LNCAP (cell line): ENCODE results near the gene PLG.

Experiments used
- TF ChIP-seq, protein P1 (sequence below): fragments of 450-650 bp; IDR thresholded peaks from 2 replicates; pipeline ENCODE4 v1.5.1; 2017; ENCODE audit warnings: mild to moderate bottlenecking

Gene PLG

DNA sequence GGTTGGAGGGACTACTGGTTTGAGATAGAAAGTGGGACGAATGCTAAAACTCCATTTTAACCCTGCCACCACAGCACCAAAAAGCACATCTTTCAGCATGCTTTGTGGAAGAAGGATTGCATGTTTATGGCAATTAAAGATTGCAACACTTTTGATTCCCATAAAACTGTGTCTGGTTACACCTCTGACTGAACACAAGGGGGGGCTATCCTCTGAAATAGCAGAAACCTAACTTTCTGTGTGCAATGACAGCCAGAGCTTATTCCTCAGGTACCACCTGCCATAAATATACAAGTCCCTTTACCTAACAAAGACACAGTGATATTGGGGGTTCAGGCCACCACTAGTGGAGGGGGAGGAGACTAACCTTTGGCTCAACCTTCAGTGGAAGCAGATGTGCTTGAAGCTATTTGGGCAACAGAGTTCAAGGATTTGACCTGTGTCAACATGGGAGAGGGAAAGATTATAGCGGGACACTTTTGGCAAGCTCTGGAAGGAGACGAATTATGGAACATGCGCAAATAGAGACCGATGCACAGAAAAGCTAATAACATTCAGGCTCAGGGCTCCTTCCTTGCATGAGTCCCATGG lies 9.6 kb upstream of the PLG start:
- TF ChIP-seq, protein P1, sequence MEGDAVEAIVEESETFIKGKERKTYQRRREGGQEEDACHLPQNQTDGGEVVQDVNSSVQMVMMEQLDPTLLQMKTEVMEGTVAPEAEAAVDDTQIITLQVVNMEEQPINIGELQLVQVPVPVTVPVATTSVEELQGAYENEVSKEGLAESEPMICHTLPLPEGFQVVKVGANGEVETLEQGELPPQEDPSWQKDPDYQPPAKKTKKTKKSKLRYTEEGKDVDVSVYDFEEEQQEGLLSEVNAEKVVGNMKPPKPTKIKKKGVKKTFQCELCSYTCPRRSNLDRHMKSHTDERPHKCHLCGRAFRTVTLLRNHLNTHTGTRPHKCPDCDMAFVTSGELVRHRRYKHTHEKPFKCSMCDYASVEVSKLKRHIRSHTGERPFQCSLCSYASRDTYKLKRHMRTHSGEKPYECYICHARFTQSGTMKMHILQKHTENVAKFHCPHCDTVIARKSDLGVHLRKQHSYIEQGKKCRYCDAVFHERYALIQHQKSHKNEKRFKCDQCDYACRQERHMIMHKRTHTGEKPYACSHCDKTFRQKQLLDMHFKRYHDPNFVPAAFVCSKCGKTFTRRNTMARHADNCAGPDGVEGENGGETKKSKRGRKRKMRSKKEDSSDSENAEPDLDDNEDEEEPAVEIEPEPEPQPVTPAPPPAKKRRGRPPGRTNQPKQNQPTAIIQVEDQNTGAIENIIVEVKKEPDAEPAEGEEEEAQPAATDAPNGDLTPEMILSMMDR: peak; percentile 36; the same call in 1 of the 2 replicates

DNA sequence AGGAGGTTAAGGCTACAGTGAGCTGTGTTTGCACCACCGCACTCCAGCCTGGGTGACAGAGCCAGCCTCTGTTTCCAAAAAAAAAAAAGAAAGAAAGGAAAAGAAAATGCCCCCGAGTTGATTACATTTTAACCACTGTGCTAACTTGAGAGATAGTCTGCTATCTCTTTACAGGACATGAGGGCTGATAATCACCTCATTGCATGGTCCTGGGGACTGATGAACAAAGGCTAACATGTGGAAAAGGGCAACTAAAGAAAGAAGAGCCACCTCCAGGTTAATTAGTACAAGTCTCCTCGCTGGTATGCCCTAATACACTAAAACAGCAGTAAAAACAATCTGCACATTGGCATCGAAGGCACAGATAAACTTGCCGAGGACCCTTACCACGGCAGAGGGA lies 4.2 kb upstream of the PLG start:
- TF ChIP-seq, protein P1: no peak

DNA sequence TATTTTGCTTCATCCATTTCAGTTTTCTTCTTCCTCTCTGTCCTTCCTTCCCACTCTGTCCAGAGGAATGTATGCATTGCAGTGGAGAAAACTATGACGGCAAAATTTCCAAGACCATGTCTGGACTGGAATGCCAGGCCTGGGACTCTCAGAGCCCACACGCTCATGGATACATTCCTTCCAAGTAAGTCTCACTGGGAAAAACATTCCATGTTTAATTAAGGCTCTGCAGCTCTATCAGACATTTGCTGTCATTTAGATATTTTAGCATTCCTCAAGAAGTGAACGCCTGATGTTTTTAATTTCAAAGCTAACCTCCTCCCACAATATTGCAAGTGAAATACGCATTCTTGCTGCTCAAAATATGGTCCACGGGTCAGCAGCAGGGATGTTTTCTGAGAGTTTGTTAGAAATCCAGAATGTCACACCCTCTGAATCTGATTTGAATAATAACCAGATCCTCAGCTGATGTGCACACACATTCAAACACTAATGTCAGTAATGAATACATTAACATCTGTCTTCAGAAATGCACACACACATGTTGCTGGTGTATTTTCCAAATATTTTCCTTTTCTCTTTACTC lies 12.8 kb downstream of the PLG start:
- TF ChIP-seq, protein P1: no peak

DNA sequence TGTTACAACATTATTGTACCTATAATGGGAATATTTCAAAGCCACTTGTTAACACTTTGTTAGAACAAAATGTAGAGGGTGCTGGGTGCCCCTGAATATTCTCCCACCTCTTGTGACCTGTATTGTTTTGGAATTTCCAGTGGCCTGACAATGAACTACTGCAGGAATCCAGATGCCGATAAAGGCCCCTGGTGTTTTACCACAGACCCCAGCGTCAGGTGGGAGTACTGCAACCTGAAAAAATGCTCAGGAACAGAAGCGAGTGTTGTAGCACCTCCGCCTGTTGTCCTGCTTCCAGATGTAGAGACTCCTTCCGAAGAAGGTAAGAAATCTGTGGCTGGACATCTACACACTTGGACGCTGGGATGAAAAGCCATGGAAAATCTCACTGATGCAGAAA lies 28.9 kb downstream of the PLG start:
- TF ChIP-seq, protein P1: no peak

DNA sequence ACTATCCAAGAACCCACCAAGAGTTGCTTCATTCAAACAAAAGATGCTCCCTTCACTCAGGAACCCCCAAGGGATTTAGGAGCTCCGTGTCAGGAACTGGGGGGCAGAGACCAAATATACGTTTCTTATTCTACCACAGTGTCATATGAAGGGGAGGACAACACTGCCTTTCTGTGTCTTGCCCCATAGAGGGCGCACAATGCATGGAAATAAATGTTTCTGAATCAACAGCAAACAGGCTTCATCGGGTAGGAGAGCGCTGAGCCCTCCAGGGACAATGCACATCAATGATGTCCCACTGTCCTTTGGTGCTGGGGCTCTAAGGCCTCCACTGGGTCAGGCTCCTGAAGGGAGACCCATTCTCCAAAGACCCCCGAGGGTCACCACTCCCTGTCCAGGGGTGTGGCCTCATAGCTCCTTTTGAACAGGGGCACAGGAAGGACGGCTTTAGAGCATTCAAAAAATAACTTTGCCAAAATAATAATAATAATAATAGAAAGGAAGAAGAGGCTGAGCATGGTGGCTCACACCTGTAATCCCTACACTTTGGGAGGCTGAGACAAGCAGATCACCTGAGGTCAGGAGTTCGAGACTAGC lies 31.1 kb downstream of the PLG start:
- TF ChIP-seq, protein P1: peak; percentile 85

DNA sequence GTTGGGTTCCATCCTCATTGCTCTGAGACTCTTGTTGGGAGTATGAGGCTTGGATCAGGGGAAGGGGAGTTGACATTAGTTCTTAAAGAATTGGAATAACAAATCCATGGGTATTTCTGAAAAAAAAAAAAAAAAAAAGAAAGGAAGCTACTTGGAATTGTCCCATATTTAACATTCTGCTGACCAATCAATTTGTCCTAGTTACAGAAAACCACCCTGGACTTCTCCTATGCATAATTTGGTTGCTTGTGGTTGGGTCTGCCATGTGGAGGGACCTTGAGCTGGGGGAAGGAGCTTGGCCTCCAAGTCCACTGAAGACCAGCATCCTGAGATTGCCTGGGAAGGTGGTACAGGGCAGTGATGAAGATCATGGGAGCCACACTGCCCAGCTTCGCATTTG lies 32.6 kb downstream of the PLG start:
- TF ChIP-seq, protein P1: no peak

DNA sequence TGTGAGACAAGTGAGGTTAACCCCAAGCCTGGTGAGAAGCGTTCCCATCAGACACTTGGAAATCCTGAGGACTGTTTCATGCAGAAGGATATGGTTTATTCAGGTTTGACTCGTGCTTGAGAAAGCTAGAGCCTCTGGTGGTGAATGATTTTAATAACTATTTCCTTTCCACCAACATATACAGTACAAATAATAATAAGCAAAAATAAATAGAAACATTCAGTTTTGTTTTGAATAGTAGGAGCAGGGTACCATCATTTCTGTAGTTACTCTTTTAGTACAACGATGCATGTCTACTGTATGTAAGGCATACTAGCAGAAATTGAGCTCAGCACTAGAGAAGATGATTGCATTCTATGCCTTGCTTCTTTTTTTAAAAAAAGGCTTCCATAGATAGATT lies 33.5 kb downstream of the PLG start:
- TF ChIP-seq, protein P1: no peak
